Measurements from ENCODE around the gene OBI1. TPM values are rescaled to one million over a fixed set of nuclear protein-coding genes. Genes with fewer than 3 reads are reported as not detected.

OBI1 gene
- total and polyA plus RNA-seq, 4 donors: 2.7 to 16.5 (median 6.6) TPM

DNA sequence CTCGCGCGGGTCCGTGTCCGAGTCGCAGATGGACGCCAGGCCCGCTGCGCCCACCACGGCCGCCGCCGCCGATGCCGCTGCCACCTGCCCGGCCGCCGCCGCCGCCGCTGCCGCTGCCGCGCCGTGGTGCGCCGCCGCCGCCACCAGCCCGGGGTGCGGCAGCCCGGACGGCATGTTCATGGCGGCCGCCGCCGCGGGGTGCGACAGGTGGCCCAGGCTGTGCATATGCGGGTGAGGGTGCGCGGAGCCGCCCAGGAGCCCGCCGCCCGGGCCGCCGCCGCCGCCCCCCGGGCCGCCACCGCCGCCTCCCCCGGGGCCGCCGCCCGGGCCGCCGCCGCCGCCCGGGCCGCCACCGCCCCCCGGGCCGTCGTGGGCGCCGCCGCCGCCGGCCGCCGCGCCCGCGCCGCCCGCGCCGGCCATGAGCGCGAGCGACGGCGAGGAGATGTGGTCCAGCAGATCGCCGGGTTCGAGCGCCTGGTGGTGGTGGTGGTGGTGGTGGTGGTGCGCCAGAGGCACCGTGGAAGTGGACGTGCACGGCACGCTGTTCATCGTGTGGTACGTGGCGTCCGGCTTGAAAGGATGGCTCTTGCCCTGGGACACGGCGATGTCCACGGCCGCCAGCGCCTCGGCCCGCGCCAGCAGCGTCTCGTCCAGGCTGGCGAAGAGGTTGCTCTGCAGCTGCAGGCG is 56.9 kb downstream of the OBI1 start:
- H3K36me3 ChIP-seq (ENCODE audit: control insufficient read depth in 4 of 4, insufficient read depth in 4 of 4, low read length in 4 of 4): no peaks in the 10 kb centered on the region
- H3K4me3 ChIP-seq: no peak overlapping the region
- WGBS, 2 donors: 1 to 4% methylated on average over 78 to 112 of the region's 112 CpGs
- DNase-seq (no peak), ATAC-seq (ENCODE audit: insufficient read depth, low FRiP score) (no peak)
- H3K9ac ChIP-seq (ENCODE audit: insufficient read depth in 1 of 2, low read length in 2 of 2): no peak overlapping the region
- H3K27ac ChIP-seq (ENCODE audit: low read depth in 1 of 2, low read length in 1 of 2): no peak overlapping the region
- peaks cover 19 to 93% (median 91%) of the 10 kb centered on the region in 3 donors for H3K27me3 ChIP-seq (ENCODE audit: control insufficient read depth in 3 of 3, insufficient read depth in 3 of 3, low read length in 2 of 3)
- peaks cover 0 to 5% (median 0%) of the 10 kb centered on the region in 4 donors for H3K9me3 ChIP-seq (ENCODE audit: control insufficient read depth in 4 of 4, insufficient read depth in 3 of 4, low read length in 3 of 4)
- peaks cover 0 to 30% (median 7%) of the 10 kb centered on the region in 5 donors for H3K4me1 ChIP-seq (ENCODE audit: control insufficient read depth in 5 of 5, insufficient read depth in 5 of 5, low read length in 5 of 5)
- TF ChIP-seq, protein P1, sequence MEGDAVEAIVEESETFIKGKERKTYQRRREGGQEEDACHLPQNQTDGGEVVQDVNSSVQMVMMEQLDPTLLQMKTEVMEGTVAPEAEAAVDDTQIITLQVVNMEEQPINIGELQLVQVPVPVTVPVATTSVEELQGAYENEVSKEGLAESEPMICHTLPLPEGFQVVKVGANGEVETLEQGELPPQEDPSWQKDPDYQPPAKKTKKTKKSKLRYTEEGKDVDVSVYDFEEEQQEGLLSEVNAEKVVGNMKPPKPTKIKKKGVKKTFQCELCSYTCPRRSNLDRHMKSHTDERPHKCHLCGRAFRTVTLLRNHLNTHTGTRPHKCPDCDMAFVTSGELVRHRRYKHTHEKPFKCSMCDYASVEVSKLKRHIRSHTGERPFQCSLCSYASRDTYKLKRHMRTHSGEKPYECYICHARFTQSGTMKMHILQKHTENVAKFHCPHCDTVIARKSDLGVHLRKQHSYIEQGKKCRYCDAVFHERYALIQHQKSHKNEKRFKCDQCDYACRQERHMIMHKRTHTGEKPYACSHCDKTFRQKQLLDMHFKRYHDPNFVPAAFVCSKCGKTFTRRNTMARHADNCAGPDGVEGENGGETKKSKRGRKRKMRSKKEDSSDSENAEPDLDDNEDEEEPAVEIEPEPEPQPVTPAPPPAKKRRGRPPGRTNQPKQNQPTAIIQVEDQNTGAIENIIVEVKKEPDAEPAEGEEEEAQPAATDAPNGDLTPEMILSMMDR (IDR thresholded peaks at IDR 0.05; ENCODE audit: control extremely low read depth, extremely low read depth): no peak

DNA sequence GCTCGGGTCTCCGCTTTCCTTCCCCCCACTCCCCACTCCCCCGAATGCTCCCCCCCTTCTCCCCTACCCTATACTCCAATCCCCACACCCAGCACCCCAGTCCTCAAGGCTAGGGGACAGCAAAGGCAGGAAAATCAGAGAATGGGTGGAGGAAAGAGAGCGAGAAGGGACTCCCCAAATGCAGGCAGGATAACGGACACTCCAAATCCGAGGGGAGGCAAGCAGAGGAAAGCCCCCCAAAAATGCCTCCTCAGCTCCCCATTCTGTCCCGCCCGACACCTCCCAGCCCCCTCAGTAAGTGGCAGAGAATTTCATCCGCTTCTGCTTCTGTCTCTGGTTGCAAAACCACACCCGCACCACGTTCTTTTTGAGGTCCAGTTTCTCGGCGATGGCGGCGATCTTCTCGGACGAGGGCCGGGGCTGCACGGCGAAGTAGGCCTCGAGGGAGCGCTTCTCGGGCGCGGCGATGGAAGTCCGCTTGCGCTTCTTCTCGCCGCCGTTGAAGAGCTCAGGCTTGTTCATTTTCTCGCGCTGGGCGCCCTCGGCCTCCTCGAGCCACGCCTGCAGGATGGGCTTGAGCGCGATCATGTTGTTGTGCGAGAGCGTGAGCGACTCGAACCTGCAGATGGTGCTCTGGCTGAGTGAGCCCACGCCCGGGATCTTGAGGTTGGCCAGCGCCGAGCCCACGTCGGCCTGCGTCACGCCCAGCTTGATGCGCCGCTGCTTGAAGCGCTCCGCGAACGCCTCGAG is 57.7 kb downstream of the OBI1 start:
- DNase-seq: peak in 1 of 3 donors; percentile 31
- H3K4me3 ChIP-seq: no peak overlapping the region
- no peak for ATAC-seq (ENCODE audit: insufficient read depth, low FRiP score)

DNA sequence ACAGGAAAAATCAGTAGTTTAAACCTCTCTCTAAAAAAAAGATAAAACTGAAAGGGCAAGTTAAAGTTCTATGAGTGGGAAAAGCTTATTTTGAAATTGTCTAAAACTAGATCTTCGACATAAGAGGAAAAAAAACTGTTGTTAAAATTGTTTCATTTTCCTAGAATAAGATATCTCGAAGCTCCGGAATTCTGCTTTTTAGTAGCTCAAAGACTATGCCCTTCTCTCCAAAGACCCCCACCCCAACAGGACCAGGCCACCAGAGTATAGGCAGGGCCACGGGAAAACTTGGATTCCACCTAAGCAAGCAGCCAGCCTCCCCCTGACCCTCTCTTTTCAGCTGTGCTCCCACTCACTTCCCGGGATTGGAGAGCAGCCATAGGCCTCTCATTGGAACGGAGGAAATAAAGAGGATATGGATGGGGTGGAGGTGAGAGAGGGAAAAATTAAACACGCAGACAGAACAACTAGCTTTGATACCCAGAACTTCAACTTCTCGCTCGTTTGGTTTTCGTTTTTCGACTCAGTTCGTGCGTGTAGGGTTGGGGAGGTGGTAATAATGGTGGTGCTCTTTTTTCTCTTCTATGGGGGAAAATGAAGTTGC is 58.6 kb downstream of the OBI1 start:
- 12 to 19% methylated on average over 13 of the region's 13 CpGs for WGBS, 2 donors
- TF ChIP-seq, protein P1 (IDR thresholded peaks at IDR 0.05; ENCODE audit: control extremely low read depth, extremely low read depth): no peak
- Histone ChIP-seq H3K27me3 (ENCODE audit: control insufficient read depth in 3 of 3, insufficient read depth in 3 of 3, low read length in 2 of 3) (peaks cover 24 to 92% (median 88%) of the 10 kb centered on the region in 3 donors), H3K4me1 (ENCODE audit: control insufficient read depth in 5 of 5, insufficient read depth in 5 of 5, low read length in 5 of 5) (peaks cover 0 to 36% (median 7%) of the 10 kb centered on the region in 5 donors), H3K4me3 (no peak overlapping the region), H3K36me3 (ENCODE audit: control insufficient read depth in 4 of 4, insufficient read depth in 4 of 4, low read length in 4 of 4) (no peaks in the 10 kb centered on the region), H3K9ac (ENCODE audit: insufficient read depth in 1 of 2, low read length in 2 of 2) (no peak overlapping the region), H3K9me3 (ENCODE audit: control insufficient read depth in 4 of 4, insufficient read depth in 3 of 4, low read length in 3 of 4) (peaks cover 0 to 10% (median 0%) of the 10 kb centered on the region in 4 donors), H3K27ac (ENCODE audit: low read depth in 1 of 2, low read length in 1 of 2) (no peak overlapping the region)
- ATAC-seq (ENCODE audit: insufficient read depth, low FRiP score) (no peak), DNase-seq (peak in 1 of 3 donors; percentile 50)

More for the DNA sequence above, 57.7 kb downstream of the OBI1 start:
- 3 to 5% methylated on average over 58 of the region's 58 CpGs for WGBS, 2 donors
- Histone ChIP-seq H3K27me3 (ENCODE audit: control insufficient read depth in 3 of 3, insufficient read depth in 3 of 3, low read length in 2 of 3) (peaks cover 24 to 92% (median 89%) of the 10 kb centered on the region in 3 donors), H3K9me3 (ENCODE audit: control insufficient read depth in 4 of 4, insufficient read depth in 3 of 4, low read length in 3 of 4) (peaks cover 0 to 10% (median 0%) of the 10 kb centered on the region in 4 donors), H3K9ac (ENCODE audit: insufficient read depth in 1 of 2, low read length in 2 of 2) (no peak overlapping the region), H3K4me1 (ENCODE audit: control insufficient read depth in 5 of 5, insufficient read depth in 5 of 5, low read length in 5 of 5) (peaks cover 0 to 27% (median 7%) of the 10 kb centered on the region in 5 donors), H3K36me3 (ENCODE audit: control insufficient read depth in 4 of 4, insufficient read depth in 4 of 4, low read length in 4 of 4) (no peaks in the 10 kb centered on the region), H3K27ac (ENCODE audit: low read depth in 1 of 2, low read length in 1 of 2) (no peak overlapping the region)
- TF ChIP-seq, protein P1 (IDR thresholded peaks at IDR 0.05; ENCODE audit: control extremely low read depth, extremely low read depth): no peak
